ENCODE results near the gene CPA5. TPM values are rescaled to one million over a fixed set of nuclear protein-coding genes. Genes with fewer than 3 reads are reported as not detected.

CPA5 gene
- total RNA-seq, 1 donor from 2014 or later: not detected

GRCh38 chr7:130388671-130389070 is 44.1 kb downstream of the CPA5 start:
- peaks cover 11% of the 10 kb centered on the region for H3K9me3 Mint-ChIP-seq (ENCODE audit: unreplicated experiment)
- peaks cover 20% of the 10 kb centered on the region for H3K4me1 Mint-ChIP-seq (ENCODE audit: low read depth, unreplicated experiment)
- no peaks in the 10 kb centered on the region for H3K36me3 Mint-ChIP-seq (ENCODE audit: unreplicated experiment)
- no peak overlapping the region for H3K27ac Mint-ChIP-seq (ENCODE audit: unreplicated experiment)
- TF ChIP-seq CTCF (IDR thresholded peaks at IDR 0.05; ENCODE audit: partially characterized antibody, unreplicated experiment): no peak
- no peak for DNase-seq
- H3K27me3 Mint-ChIP-seq (ENCODE audit: unreplicated experiment): peaks cover 7% of the 10 kb centered on the region
- no peak overlapping the region for H3K4me3 Mint-ChIP-seq (ENCODE audit: unreplicated experiment)

GRCh38 chr7:130390486-130390885 is 45.9 kb downstream of the CPA5 start:
- peaks cover 11% of the 10 kb centered on the region for H3K9me3 Mint-ChIP-seq (ENCODE audit: unreplicated experiment)
- H3K36me3 Mint-ChIP-seq (ENCODE audit: unreplicated experiment): no peaks in the 10 kb centered on the region
- peaks cover 10% of the 10 kb centered on the region for H3K27me3 Mint-ChIP-seq (ENCODE audit: unreplicated experiment)
- no peak for TF ChIP-seq CTCF (IDR thresholded peaks at IDR 0.05; ENCODE audit: partially characterized antibody, unreplicated experiment)
- H3K4me3 Mint-ChIP-seq (ENCODE audit: unreplicated experiment): no peak overlapping the region
- no peak overlapping the region for H3K27ac Mint-ChIP-seq (ENCODE audit: unreplicated experiment)
- peaks cover 31% of the 10 kb centered on the region for H3K4me1 Mint-ChIP-seq (ENCODE audit: low read depth, unreplicated experiment)
- no peak for DNase-seq

GRCh38 chr7:130393101-130393561 is 48.5 kb downstream of the CPA5 start:
- Mint-ChIP-seq H3K36me3 (ENCODE audit: unreplicated experiment) (no peaks in the 10 kb centered on the region), H3K4me1 (ENCODE audit: low read depth, unreplicated experiment) (peaks cover 34% of the 10 kb centered on the region), H3K4me3 (ENCODE audit: unreplicated experiment) (no peak overlapping the region), H3K9me3 (ENCODE audit: unreplicated experiment) (peaks cover 1% of the 10 kb centered on the region), H3K27me3 (ENCODE audit: unreplicated experiment) (peaks cover 4% of the 10 kb centered on the region), H3K27ac (ENCODE audit: unreplicated experiment) (peak overlapping the region; percentile 69)
- DNase-seq: no peak
- no peak for TF ChIP-seq CTCF (IDR thresholded peaks at IDR 0.05; ENCODE audit: partially characterized antibody, unreplicated experiment)

- H3K4me3 Mint-ChIP-seq (ENCODE audit: unreplicated experiment): peak overlapping the region; percentile 5
- H3K27ac Mint-ChIP-seq (ENCODE audit: unreplicated experiment): peak overlapping the region; percentile 15
- H3K9me3 Mint-ChIP-seq (ENCODE audit: unreplicated experiment): peaks cover 1% of the 10 kb centered on the region
- DNase-seq: no peak
- H3K27me3 Mint-ChIP-seq (ENCODE audit: unreplicated experiment): peaks cover 4% of the 10 kb centered on the region
- H3K4me1 Mint-ChIP-seq (ENCODE audit: low read depth, unreplicated experiment): peaks cover 34% of the 10 kb centered on the region
- TF ChIP-seq CTCF (IDR thresholded peaks at IDR 0.05; ENCODE audit: partially characterized antibody, unreplicated experiment): no peak
- no peaks in the 10 kb centered on the region for H3K36me3 Mint-ChIP-seq (ENCODE audit: unreplicated experiment)
These were observed 49.3 kb downstream of the CPA5 start for GRCh38 chr7:130393841-130394411.

GRCh38 chr7:130394421-130395195 is 50.0 kb downstream of the CPA5 start:
- H3K27ac Mint-ChIP-seq (ENCODE audit: unreplicated experiment): peak overlapping the region; percentile 17
- no peak for DNase-seq
- TF ChIP-seq CTCF (IDR thresholded peaks at IDR 0.05; ENCODE audit: partially characterized antibody, unreplicated experiment): no peak
- H3K27me3 Mint-ChIP-seq (ENCODE audit: unreplicated experiment): peaks cover 4% of the 10 kb centered on the region
- H3K4me3 Mint-ChIP-seq (ENCODE audit: unreplicated experiment): no peak overlapping the region
- H3K36me3 Mint-ChIP-seq (ENCODE audit: unreplicated experiment): no peaks in the 10 kb centered on the region
- peaks cover 1% of the 10 kb centered on the region for H3K9me3 Mint-ChIP-seq (ENCODE audit: unreplicated experiment)
- H3K4me1 Mint-ChIP-seq (ENCODE audit: low read depth, unreplicated experiment): peaks cover 34% of the 10 kb centered on the region
